HG02973 (cell line): ENCODE data around the gene RAMP1.
"Not testable (repeated sequence)": the region's sequence is repeated elsewhere in the genome, so short reads cannot be mapped to it uniquely, and the experiment has no call there.

ENCODE experiments used
- ATAC-seq: cut with Tn5 transposase; IDR thresholded peaks from one replicate; pipeline ENCODE4 v1.9.1; 2021; ENCODE audit warnings: moderate library complexity; ENCODE audit not compliant: unreplicated experiment

The RAMP1 gene

DNA sequence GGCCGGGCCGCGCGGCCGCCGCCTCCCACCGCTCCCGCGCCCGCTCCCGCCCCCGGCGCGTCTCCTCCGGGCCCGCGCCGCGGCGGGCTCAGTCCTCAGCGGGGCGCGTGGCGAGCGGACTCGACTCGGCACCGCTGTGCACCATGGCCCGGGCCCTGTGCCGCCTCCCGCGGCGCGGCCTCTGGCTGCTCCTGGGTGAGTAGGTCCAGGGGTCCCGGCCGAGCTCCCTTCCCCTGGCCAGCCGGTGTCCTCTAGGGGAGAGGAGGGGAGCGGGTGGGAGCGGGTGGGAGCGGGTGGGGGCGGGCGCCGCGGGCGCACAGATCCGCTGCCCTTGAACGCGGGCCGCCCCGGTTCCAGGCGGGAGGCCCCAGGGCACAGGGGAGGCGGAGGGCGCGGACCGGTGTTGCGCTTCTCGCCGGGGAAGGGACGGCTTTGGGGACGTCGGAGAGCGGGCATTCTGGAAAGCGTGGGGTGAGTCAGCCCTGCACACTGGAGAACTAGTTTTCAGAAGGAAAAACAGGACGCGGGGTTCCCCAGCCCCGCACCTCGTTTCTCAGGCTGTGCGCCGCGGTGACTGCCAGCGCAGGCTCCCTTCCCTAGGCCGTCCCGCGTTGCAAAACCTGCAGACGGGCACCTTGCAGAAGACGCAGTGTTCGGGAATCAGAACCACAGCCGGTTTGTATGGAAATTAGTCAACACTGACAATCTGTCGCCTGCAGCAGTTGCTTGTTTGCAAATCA, at the start of gene RAMP1:
RAMP1 (plus strand) TSS at position 91 of the 740 bp plus-strand sequence; CDS start at position 144, 53 bp downstream.
- ATAC-seq = no peak

DNA sequence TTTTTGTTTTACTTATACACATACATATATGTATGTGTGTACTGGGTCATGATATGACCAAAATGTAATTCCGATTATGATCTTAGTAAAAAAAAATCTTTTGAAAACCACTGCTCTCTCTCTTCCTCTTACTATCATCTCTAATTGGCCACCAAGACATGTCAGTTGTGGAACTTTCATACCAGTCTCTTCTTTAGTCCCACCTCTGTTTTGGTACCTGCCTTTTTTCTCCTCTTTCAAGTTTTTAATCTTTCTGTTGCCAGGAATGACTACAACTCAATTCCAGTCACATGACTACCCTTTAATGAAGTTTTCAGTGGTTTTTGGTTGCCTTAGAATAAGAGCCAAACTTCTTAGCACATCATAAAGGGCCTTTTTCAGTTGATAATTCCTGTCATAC, 43.8 kb upstream of the RAMP1 start:
- no peak for ATAC-seq

DNA sequence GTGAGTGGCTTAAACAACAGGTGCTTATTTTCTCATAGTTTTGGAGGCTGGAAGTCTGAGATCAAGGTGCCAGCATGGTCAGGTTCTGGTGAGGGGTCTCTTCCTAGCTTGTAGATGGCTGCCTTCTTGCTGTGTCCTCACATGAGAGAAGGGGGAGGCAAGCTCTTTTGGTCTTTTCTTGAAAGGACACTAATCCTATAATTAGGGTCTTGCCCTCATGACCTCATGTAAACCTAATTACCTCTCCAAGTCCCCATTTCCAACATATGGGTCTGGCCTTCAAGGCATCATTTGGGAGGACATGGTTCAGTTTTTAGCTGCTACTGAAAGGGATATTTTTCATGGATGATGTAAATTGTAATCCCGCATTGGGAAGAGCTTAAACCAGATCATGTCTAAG, 42.9 kb upstream of the RAMP1 start:
- ATAC-seq = no peak

DNA sequence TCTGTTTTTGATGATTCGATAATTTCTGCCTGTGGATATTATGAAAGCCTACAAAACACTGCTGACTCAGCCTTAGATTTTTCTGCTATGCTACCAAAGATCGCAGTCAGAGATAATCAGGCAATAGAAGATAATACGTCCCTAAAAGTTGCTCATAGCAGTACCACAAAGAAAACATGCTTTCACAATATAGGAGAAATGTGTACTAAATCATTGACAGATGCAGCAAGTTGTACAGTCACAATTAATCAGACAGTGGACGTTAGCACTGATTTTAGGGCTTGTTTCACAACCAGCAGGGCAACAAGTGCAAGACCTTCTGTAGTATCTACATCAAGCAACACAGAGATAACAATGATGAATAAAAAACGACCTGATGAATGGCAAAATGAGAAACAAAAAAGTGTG, 41.4 kb upstream of the RAMP1 start:
- ATAC-seq = no peak

DNA sequence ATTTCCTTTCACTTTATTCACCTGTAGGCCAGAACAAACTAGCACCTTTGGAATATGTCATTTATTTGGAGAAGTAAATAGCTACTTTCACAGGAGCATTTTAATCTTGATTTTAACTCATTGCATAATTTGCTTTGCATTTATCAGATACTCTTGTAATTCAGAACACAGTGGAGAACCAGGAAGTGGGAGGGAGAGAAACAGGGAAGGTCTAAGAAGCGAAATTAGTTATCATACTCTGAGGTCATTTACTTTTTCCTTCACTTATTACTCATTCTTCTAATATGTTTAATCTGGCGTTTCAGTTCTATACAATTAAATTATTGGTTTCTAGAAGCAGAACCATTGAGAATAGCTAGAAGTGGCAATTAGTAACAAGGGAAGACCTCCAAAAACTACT, 40.2 kb upstream of the RAMP1 start:
- ATAC-seq = no peak

DNA sequence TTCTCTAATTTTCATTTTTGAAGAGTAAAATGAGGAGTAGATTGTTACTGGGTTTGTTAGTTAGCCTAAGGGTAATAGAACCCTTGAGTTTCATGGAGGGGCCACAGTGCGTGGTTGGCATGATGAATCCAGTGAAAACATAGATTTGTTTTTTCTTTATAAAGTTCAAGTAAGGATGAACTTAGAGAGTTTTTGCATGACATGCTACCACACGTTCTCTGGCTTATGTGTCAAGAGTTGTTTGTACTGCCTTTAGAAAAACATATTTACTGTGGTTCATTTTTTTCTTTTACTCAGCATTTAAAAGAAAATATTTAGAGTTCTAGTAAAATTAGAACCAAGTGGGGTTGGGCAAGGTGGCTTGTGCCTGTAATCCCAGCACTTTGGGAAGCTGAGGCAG, 39.0 kb upstream of the RAMP1 start:
- no peak for ATAC-seq

DNA sequence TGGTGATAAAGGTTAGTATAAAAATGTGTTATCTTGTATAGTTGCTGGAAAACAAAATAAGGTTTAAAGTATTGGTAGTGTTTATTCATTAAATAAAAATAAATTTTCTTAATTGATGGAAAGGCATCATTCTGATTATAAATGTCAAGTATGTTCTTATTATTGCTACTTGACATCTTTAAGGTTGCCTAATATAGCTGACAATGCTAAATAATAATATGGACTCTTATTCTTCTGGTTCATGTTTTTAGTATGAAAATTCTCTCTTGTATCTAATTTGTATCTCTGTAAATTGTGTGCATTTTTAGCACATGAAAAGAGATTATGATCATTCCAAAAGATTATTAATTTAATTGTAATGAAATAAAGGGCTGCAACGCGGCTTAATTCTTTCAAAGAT, 35.9 kb upstream of the RAMP1 start:
- no peak for ATAC-seq

DNA sequence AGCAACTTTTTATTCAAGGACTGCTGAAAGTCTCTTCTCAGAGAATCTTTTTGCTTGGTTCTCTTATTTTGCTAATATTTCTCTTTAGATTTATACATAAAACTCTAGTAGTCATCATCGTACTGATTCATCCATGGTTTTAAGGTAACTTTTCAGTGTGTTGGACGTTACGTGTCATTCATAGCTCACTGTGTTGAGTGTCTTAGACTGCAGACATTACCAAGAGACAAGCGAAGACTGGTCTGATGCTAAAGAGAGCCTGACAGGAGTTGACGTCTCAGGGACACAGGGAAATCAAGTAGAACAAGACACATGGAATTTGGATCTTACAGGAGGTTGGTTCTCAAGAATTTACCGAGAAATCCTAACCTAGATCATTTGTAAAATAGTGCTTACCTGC, 35.3 kb upstream of the RAMP1 start:
- no peak for ATAC-seq

DNA sequence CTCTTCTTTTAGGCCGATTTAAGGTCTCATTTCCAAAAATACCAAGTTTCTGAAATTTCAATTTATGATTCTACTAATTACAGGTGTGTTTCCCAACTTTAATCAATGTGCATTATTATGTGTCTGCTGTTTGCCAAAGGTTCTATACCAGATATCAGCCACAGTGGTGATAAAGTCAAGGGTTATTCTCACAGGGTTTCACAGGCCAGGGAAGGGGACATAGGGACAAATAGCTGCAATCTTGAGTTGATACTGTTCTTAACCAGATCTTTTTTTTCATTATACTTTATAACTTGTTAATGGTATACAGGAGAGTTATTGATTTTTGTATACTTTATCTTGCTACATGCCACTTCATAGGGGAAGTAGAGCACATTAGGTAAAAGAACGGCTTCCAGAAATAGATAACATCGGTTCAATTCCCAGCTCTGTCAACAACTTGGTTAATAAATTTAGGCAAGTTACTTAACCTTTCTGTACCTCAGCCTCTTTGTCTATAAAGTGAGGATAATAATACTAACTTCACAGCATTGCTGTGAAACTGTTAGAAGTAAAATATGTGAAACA, 31.9 kb upstream of the RAMP1 start:
- no peak for ATAC-seq

DNA sequence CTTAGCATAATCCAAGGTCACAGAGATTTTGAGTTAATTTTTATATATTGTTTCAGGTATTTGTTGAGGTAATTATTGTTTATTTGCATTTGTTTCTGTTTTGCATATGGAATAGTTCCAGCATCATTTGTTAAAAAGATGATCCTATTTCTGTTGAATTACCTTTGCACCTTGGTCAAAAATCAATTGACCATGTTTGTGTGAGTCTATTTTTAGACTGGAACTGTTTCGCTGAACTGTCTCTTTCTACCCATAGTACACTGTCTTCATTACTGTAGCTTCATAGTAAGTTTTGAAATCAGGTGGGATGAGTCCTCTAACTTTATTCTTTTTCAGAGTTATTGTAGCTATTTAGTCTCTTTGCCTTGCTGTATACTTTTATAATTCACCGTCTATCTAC, 28.9 kb upstream of the RAMP1 start:
- ATAC-seq = no peak

DNA sequence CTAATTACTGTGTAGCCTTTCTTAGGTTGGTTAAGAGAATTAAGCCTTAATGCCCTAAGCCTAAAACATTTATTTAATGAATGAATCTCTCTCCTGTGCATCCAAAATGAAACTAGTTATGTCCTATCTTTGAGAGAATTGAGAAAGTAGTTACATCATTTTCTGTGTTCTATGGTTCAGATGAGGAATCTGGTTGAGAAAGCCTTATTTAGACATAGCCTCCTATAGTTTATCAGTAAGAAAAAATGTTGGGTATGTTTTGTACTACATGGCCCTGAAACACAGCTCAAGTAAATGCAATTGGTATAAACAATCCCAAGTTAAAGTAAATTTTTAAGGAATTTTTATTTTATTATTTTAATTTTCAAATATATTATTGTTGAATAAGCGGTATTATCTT, 25.9 kb upstream of the RAMP1 start:
- ATAC-seq = no peak

DNA sequence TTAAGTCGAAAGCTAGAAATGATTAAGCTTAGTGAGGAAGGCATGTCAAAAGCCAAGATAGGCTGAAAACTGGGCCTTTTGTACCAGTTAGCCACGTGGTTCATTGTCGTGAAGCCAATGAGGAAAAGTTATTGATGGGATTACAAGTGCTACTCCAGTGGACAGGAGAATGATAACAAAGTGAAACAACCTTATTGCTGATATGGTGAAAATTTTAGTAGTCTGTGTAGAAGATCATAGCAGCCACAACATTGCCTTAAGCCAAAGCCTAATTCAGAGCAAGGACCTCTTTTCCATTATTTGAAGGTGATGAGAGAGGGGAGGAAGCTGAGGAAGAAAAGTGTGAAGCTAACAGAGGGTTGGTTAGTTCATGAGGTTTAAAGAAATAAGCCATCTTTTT, 24.1 kb upstream of the RAMP1 start:
- ATAC-seq = no peak

DNA sequence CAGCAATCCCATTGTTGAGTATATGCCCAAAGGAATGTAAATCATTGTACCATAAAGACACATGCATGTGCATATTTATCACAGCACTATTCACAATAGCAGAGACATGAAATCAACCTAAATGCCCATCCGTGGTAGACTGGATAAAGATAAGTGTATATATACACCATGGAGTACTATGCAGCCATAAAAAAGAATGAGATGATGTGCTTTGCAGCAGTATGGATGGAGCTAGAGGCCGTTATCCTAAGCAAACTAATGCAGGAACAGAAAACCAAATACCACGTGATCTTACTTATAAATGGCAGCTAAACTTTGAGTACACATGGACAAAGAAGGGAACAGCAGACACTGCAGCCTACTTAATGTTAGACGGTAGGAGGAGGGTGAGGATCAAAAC, 18.4 kb upstream of the RAMP1 start:
- ATAC-seq = no peak

DNA sequence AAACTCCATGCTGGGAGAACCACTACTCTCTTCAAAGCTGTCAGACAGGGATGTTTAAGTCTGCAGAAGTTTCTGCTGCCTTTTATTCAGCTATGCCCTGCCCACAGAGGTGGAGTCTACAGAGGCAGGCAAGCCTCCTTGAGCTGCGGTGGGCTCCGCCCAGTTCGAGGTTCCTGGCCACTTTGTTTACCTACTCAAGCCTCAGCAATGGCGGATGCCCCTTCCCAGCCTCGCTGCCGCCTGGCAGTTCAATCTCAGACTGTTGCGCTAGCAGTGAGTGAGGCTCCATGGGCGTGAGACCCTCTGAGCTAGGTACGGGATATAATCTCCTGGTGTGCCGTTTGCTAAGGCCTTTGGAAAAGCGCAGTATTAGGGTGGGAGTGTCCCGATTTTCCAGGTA, 10.5 kb upstream of the RAMP1 start:
- ATAC-seq = not testable (repeated sequence)

DNA sequence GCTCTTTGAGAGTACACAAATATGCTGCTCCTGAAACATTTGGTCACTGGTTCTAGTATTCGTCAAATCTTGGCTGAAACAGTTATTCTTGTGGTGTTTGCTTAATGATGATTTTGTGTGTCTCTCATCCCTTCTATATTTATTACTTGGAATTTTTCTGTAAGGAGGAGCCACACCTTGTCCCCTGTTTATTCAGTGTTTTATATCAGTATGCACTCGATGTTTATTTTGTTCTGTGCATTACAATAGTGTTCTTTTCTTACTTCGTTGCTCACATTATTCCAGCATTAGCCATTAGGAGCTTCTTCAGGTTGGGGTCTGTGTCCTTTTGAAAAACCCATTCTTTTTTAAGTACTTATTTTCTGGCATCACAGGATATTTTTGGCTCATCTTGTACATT, 5.1 kb upstream of the RAMP1 start:
- no peak for ATAC-seq

DNA sequence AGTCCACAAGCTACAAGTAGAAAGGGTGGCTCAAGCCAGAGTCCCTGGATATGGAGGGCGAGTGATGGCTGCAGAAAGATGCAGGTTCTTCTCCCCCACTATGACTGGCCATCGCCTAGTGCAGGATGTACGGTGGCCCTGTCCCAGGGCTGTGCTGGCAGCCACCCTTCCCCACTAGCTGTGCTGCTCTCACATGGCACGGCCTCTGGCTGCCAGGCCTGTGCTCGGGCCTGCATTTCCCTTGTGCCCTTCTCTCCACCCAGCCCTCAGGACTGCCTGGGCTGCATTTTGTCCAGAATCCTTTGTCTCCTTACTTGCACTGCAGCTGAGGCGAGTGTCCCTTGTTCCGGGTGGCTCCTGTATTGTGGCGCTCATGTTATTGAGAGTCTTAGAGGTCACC, 1.6 kb upstream of the RAMP1 start:
- ATAC-seq = no peak

DNA sequence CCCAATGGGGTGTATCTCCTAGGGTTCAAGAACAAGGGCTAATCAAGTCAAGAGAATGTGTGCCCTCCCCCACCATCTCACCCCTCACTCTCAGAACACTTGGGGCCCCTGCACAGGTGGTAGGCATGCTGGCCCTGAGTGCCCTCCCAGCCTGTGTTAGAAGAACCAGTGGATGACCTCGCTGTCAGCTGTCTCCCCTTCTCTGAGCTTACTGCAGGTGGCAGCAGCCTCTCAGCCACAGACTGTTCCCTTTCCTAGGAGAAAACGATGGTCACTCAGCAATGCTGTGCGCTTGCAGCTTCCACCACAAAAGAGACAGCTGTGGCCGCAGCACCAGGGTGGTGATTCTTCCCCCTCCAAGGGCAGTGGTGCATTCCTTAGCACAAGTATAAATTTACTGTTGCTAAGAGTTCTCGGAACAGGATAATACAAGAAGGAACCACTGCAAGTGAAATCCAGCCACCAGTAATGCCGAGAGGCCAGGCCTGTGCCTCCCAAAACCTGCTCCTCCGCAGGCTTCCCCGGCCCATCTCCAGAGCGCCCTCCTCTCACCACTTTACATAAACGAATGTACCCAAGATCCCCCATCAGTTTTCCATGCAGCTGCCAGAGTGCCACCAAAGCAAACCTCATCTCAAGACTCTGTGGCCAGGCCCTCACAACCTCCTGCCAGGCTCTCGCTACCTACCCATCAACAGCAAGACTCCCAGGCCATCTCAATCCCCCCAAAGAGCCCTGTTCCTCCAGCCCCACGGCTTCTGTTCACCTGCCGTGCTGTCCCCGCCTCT, 935 bp upstream of the RAMP1 start:
- no peak for ATAC-seq

DNA sequence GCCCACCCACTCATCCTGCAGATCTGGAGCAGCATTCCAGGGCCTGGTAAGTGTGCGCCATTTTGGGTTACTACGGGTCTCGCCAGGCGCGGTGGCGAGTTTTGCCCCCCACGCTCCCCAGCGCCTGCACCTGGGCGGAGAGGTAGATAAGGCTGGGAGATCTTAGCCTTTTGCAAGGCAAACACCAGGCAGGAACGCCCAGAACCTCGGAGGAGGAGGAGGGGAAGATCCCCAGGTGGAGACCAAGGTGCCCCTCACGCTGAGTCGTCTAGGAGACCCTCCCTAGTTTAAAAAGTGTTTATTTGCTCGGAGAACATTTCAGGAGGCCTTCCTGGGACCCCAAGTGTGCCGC, 365 bp upstream of the RAMP1 start:
- ATAC-seq = no peak

DNA sequence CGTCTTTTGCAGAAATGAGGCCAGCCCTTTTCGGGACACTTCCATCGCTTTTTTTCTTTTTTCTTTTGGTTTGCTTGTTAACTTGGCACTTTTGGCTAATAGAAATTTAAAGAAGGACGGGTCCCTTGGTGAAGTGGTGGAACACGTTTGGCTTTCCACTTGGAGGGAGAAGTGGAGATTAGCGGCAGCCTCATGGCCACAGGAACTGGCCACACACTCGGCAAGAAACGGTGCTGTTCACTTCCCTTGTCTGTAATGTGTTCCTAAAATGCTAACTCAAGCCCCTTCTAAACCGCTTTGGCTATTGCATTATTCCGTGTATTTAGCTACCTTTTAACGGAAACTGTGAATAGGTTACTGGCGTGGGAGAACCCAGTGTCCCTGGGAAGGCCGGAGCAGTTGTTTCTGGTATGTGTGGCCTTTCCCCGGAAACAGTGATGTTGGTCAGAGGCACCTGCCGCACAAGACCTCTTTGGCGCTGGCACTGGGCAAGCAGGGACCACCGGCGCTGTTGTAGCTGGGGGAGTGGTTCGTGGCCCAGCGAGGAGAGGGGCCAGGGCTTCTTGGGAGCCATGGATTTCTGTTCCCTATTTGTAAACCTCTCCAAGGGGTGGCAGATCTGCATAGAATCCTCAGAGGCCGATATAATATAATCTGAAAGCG, 981 bp downstream of the RAMP1 start:
- no peak for ATAC-seq

DNA sequence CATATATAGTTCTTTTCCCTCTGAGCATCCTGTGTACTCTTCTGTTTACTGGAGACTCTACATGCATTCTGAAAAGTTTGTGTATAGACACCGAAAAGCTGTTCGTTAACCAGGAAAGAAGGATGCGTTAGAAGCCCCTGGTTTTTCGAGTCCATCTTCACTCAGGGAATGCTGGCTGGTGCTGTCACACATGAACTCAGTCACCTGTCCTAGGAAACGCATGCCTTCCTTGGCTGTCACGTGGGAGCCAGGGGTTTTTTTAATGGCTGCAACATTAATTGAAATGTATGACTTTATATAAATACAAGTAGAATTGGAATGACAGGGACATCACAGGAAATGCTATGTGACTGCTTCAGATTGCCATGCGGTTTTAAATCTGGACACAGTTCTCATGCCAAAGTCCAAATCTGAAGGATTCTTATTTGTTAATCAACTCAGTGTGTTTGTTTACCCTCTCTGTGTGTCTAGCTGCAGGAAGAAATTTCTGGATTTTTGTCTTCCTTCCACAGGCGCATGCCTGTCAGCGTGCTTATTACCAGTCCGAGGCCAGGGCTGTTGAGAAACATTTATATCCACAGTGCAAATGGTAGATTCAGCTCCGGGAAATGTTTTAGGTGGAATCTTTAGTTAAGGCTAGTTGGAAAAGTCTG, 2.6 kb downstream of the RAMP1 start:
- ATAC-seq = no peak

DNA sequence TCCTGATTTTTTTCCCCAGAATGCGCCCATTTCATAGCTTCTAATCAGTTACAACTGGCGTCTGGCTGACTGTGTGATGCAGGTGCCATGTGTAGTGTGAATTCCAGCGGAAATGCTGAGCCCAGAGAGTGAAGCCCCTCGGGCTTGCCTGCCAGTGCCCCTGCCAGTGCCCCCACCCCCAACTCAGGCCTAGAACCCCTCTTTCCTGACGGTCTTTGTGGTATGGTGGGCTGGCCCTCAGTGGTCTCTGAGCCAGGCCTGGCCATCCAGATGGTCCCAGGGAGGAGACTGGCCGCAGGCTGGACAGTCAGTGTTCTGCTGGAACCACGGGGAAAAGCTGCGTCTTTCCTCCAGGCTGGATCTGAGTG, 3.1 kb downstream of the RAMP1 start:
- ATAC-seq = no peak
